ENCODE measurements around the gene OPN3. TPM values are rescaled to one million over a fixed set of nuclear protein-coding genes. Genes with fewer than 3 reads are reported as not detected.

The OPN3 gene
- total RNA-seq, 4 donors from 2014 or later = 0.26 to 34.9 (median 4.8) TPM

- Histone ChIP-seq H3K27ac (no peak overlapping the region), H3K4me1 (no peaks in the 10 kb centered on the region), H3K4me3 (no peak overlapping the region), H3K36me3 (no peaks in the 10 kb centered on the region), H3K9me3 (no peaks in the 10 kb centered on the region), H3K27me3 (no peaks in the 10 kb centered on the region)
- no peak for TF ChIP-seq POLR2A (IDR thresholded peaks at IDR 0.05)
- DNase-seq = no peak
- intact Hi-C loops (cut with DNase I; ENCODE audit: low total_unique reads) = no loop called here
Observed at GRCh38 chr1:241592273-241592958, 47.8 kb downstream of the OPN3 start.

- no peaks in the 10 kb centered on the region for H3K4me1 ChIP-seq
- no peak overlapping the region for H3K27ac ChIP-seq
- no peak overlapping the region for H3K4me3 ChIP-seq
- no peak for DNase-seq
- H3K27me3 ChIP-seq = no peaks in the 10 kb centered on the region
- TF ChIP-seq CTCF (IDR thresholded peaks at IDR 0.05) (no peak), POLR2A (IDR thresholded peaks at IDR 0.05) (no peak)
- no peaks in the 10 kb centered on the region for H3K9me3 ChIP-seq
- H3K36me3 ChIP-seq = no peaks in the 10 kb centered on the region
- intact Hi-C loops (cut with DNase I; ENCODE audit: low total_unique reads) = no loop called here
Observed at GRCh38 chr1:241591736-241592135, 48.4 kb downstream of the OPN3 start.

GRCh38 chr1:241591317-241591716 is 48.9 kb downstream of the OPN3 start:
- H3K27me3 ChIP-seq = no peaks in the 10 kb centered on the region

GRCh38 chr1:241590719-241591118 is 49.5 kb downstream of the OPN3 start:
- no peak for TF ChIP-seq POLR2A (IDR thresholded peaks at IDR 0.05)
- intact Hi-C loops (cut with DNase I; ENCODE audit: low total_unique reads) = no loop called here

More at GRCh38 chr1:241591317-241591716, 48.9 kb downstream of the OPN3 start:
- H3K4me3 ChIP-seq = no peak overlapping the region
- intact Hi-C loops (cut with DNase I; ENCODE audit: low total_unique reads) = no loop called here
- DNase-seq = no peak
- H3K9me3 ChIP-seq = no peaks in the 10 kb centered on the region
- TF ChIP-seq CTCF (IDR thresholded peaks at IDR 0.05) (no peak), POLR2A (IDR thresholded peaks at IDR 0.05) (no peak)
- no peaks in the 10 kb centered on the region for H3K36me3 ChIP-seq
- H3K27ac ChIP-seq = no peak overlapping the region
- H3K4me1 ChIP-seq = no peaks in the 10 kb centered on the region

GRCh38 chr1:241589521-241589920 is 50.6 kb downstream of the OPN3 start:
- H3K27ac ChIP-seq = no peak overlapping the region
- no peaks in the 10 kb centered on the region for H3K36me3 ChIP-seq
- no peaks in the 10 kb centered on the region for H3K27me3 ChIP-seq
- intact Hi-C loops (cut with DNase I; ENCODE audit: low total_unique reads) = no loop called here
- H3K4me1 ChIP-seq = no peaks in the 10 kb centered on the region
- TF ChIP-seq POLR2A (IDR thresholded peaks at IDR 0.05) = no peak
- no peak for TF ChIP-seq CTCF (IDR thresholded peaks at IDR 0.05)
- H3K4me3 ChIP-seq = no peak overlapping the region
- no peak for DNase-seq
- no peaks in the 10 kb centered on the region for H3K9me3 ChIP-seq

More at GRCh38 chr1:241590719-241591118, 49.5 kb downstream of the OPN3 start:
- no peaks in the 10 kb centered on the region for H3K9me3 ChIP-seq
- no peak overlapping the region for H3K4me3 ChIP-seq
- no peak for DNase-seq
- no peaks in the 10 kb centered on the region for H3K36me3 ChIP-seq
- H3K4me1 ChIP-seq = no peaks in the 10 kb centered on the region
- H3K27ac ChIP-seq = no peak overlapping the region
- H3K27me3 ChIP-seq = no peaks in the 10 kb centered on the region

GRCh38 chr1:241586905-241587512 is 53.2 kb downstream of the OPN3 start:
- no peaks in the 10 kb centered on the region for H3K9me3 ChIP-seq
- H3K4me3 ChIP-seq = no peak overlapping the region
- DNase-seq = no peak
- H3K4me1 ChIP-seq = no peaks in the 10 kb centered on the region
- TF ChIP-seq POLR2A (IDR thresholded peaks at IDR 0.05) (no peak), CTCF (IDR thresholded peaks at IDR 0.05) (no peak)
- intact Hi-C loops (cut with DNase I; ENCODE audit: low total_unique reads) = no loop called here
- H3K27me3 ChIP-seq = no peaks in the 10 kb centered on the region
- no peak overlapping the region for H3K27ac ChIP-seq
- H3K36me3 ChIP-seq = no peaks in the 10 kb centered on the region

All from uterus (tissue), 4 donors.